SK-N-SH (cell line): ENCODE measurements around the gene C9orf72.

Experiments
- MEF2A ChIP-seq: IDR thresholded peaks from 2 replicates; pipeline ENCODE4 v1.4.0; 2012; ENCODE audit warnings: low read depth, borderline replicate concordance
- TF ChIP-seq, protein P1 (sequence below): fragments of 200-600 bp; sonication (generic); IDR thresholded peaks from 2 replicates; pipeline ENCODE4 v1.6.1; 2017; ENCODE audit warnings: antibody characterized with exemption, mild to moderate bottlenecking, moderate library complexity
- TF ChIP-seq, protein P2 (sequence below): IDR thresholded peaks from 2 replicates; pipeline ENCODE4 v1.4.0; 2012; ENCODE audit warnings: low read depth

DNA sequence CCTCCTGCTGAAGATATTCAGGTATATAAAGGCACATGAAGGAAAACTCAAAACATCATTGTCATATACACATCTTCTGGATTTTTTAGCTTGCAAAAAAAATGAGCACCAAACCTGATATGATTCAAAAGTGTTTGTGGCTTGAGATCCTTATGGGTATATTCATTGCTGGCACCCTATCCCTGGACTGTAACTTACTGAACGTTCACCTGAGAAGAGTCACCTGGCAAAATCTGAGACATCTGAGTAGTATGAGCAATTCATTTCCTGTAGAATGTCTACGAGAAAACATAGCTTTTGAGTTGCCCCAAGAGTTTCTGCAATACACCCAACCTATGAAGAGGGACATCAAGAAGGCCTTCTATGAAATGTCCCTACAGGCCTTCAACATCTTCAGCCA lies 49.0 kb downstream of the C9orf72 start, which contains the start of gene IFNK:
- TF ChIP-seq, protein P1, sequence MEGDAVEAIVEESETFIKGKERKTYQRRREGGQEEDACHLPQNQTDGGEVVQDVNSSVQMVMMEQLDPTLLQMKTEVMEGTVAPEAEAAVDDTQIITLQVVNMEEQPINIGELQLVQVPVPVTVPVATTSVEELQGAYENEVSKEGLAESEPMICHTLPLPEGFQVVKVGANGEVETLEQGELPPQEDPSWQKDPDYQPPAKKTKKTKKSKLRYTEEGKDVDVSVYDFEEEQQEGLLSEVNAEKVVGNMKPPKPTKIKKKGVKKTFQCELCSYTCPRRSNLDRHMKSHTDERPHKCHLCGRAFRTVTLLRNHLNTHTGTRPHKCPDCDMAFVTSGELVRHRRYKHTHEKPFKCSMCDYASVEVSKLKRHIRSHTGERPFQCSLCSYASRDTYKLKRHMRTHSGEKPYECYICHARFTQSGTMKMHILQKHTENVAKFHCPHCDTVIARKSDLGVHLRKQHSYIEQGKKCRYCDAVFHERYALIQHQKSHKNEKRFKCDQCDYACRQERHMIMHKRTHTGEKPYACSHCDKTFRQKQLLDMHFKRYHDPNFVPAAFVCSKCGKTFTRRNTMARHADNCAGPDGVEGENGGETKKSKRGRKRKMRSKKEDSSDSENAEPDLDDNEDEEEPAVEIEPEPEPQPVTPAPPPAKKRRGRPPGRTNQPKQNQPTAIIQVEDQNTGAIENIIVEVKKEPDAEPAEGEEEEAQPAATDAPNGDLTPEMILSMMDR, result no peak
- TF ChIP-seq, protein P2, sequence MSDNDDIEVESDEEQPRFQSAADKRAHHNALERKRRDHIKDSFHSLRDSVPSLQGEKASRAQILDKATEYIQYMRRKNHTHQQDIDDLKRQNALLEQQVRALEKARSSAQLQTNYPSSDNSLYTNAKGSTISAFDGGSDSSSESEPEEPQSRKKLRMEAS, result no peak
- TF ChIP-seq MEF2A, result no peak
